HG02678 (cell line): ENCODE results near the gene SRGAP2C.
"Not testable (repeated sequence)": the region's sequence is repeated elsewhere in the genome, so short reads cannot be mapped to it uniquely, and the experiment has no call there.

Experiments
- ATAC-seq: cut with Tn5 transposase; IDR thresholded peaks from one replicate; pipeline ENCODE4 v1.9.1; 2021; ENCODE audit warnings: mild to moderate bottlenecking, moderate library complexity; ENCODE audit not compliant: unreplicated experiment

SRGAP2C gene

GRCh38 chr1:121226295-121226904 is 41.6 kb downstream of the SRGAP2C start:
- ATAC-seq = not testable (repeated sequence)

- not testable (repeated sequence) for ATAC-seq
Observed at GRCh38 chr1:121226925-121227324, 42.1 kb downstream of the SRGAP2C start.

- ATAC-seq = not testable (repeated sequence)
Observed at GRCh38 chr1:121227544-121228330, 43.0 kb downstream of the SRGAP2C start.

GRCh38 chr1:121230636-121231035 is 45.9 kb downstream of the SRGAP2C start:
- ATAC-seq = not testable (repeated sequence)

GRCh38 chr1:121232445-121233125 is 47.8 kb downstream of the SRGAP2C start:
- ATAC-seq = peak; percentile 87

GRCh38 chr1:121234090-121234759 is 49.5 kb downstream of the SRGAP2C start:
- not testable (repeated sequence) for ATAC-seq

GRCh38 chr1:121238384-121238783 is 53.6 kb downstream of the SRGAP2C start:
- ATAC-seq = peak; percentile 91

- not testable (repeated sequence) for ATAC-seq
Observed at GRCh38 chr1:121243913-121244312, 59.1 kb downstream of the SRGAP2C start.

GRCh38 chr1:121246399-121246798 is 61.6 kb downstream of the SRGAP2C start:
- not testable (repeated sequence) for ATAC-seq

- not testable (repeated sequence) for ATAC-seq
Observed at GRCh38 chr1:121252656-121253055, 67.9 kb downstream of the SRGAP2C start.

- not testable (repeated sequence) for ATAC-seq
Observed at GRCh38 chr1:121254618-121255017, 69.8 kb downstream of the SRGAP2C start.

- ATAC-seq = not testable (repeated sequence)
Observed at GRCh38 chr1:121257632-121258031, 72.9 kb downstream of the SRGAP2C start.

GRCh38 chr1:121258134-121258533 is 73.4 kb downstream of the SRGAP2C start:
- ATAC-seq = not testable (repeated sequence)

- ATAC-seq = not testable (repeated sequence)
Observed at GRCh38 chr1:121260205-121260604, 75.4 kb downstream of the SRGAP2C start.

GRCh38 chr1:121262163-121262562 is 77.4 kb downstream of the SRGAP2C start:
- not testable (repeated sequence) for ATAC-seq

GRCh38 chr1:121263789-121264244 is 79.0 kb downstream of the SRGAP2C start:
- peak; percentile 67 for ATAC-seq

- ATAC-seq = not testable (repeated sequence)
Observed at GRCh38 chr1:121267072-121267471, 82.3 kb downstream of the SRGAP2C start.

- ATAC-seq = not testable (repeated sequence)
Observed at GRCh38 chr1:121269309-121269708, 84.5 kb downstream of the SRGAP2C start.

- peak; percentile 53 for ATAC-seq
Observed at GRCh38 chr1:121269973-121270372, 85.2 kb downstream of the SRGAP2C start.

GRCh38 chr1:121271143-121271715 is 86.5 kb downstream of the SRGAP2C start:
- peak; percentile 43 for ATAC-seq
